A673 (cell line): ENCODE results near the gene VAV2. TPM values are rescaled to one million over a fixed set of nuclear protein-coding genes. Genes with fewer than 3 reads are reported as not detected.
"Not testable (repeated sequence)": the region's sequence is repeated elsewhere in the genome, so short reads cannot be mapped to it uniquely, and the experiment has no call there.

Experiments
- BruUV-seq: library from RNA; stranded (reverse); fragments of 400-500 nt; replicated peaks from 2 replicates; lab custom pipeline; 2021; lab: Mats Ljungman, UMichigan
- CTCF ChIA-PET: fragments of 300-600 bp; sonication (Branson Sonifier 250); formaldehyde crosslinking; loops from one replicate; lab custom pipeline; 2022; ENCODE audit warnings: antibody characterized with exemption; lab: Charles Lee
- POLR2A ChIA-PET: fragments of 300-600 bp; sonication (Branson Sonifier 250); formaldehyde crosslinking; loops from one replicate; lab custom pipeline; 2022; ENCODE audit warnings: antibody characterized with exemption; ENCODE audit not compliant: low non-redundant PET; lab: Charles Lee
- DNase-seq: peaks from one replicate; pipeline ENCODE4 v3.0.0-alpha.2; 2015; ENCODE audit warnings: low spot score
- H3K27ac ChIP-seq: fragments of 200-600 bp; sonication (generic); 2 replicates; pipeline ENCODE4 v1.5.1; 2016; ENCODE audit warnings: mixed run types, low read depth, mild to moderate bottlenecking, mixed read lengths, antibody characterized with exemption, low read length; ENCODE audit not compliant: poor library complexity, severe bottlenecking
- H3K27me3 ChIP-seq: fragments of 200-600 bp; sonication (generic); replicated peaks from 2 replicates; pipeline ENCODE4 v1.6.1; 2017; ENCODE audit warnings: mixed run types, low read depth, mild to moderate bottlenecking, mixed read lengths, antibody characterized with exemption, low read length; ENCODE audit not compliant: insufficient read depth, poor library complexity
- H3K36me3 ChIP-seq: fragments of 200-600 bp; sonication (generic); 2 replicates; pipeline ENCODE4 v1.6.1; 2016; ENCODE audit warnings: mixed run types, mild to moderate bottlenecking, mixed read lengths, antibody characterized with exemption, low read length; ENCODE audit not compliant: insufficient read depth, poor library complexity, severe bottlenecking
- H3K4me1 ChIP-seq: fragments of 200-600 bp; sonication (generic); 2 replicates; pipeline ENCODE4 v1.6.1; 2017; ENCODE audit warnings: mixed run types, mild to moderate bottlenecking, mixed read lengths, antibody characterized with exemption, low read length; ENCODE audit not compliant: insufficient read depth, poor library complexity, severe bottlenecking
- H3K4me3 ChIP-seq: fragments of 200-600 bp; sonication (generic); 2 replicates; pipeline ENCODE4 v1.5.1; 2016; ENCODE audit warnings: low read depth, mixed run types, mild to moderate bottlenecking, mixed read lengths, low read length; ENCODE audit not compliant: poor library complexity, severe bottlenecking
- H3K9me3 ChIP-seq: fragments of 200-600 bp; sonication (generic); 2 replicates; pipeline ENCODE4 v1.6.1; 2016; ENCODE audit warnings: mixed run types, low read depth, mild to moderate bottlenecking, mixed read lengths, antibody characterized with exemption, low read length; ENCODE audit not compliant: poor library complexity, severe bottlenecking
- EZH2 ChIP-seq: fragments of 200-600 bp; sonication (generic); IDR thresholded peaks from 2 replicates; pipeline ENCODE4 v1.6.1; 2017; ENCODE audit warnings: borderline replicate concordance, low read depth, mild to moderate bottlenecking, mixed read lengths, antibody characterized with exemption, low read length; ENCODE audit not compliant: poor library complexity, severe bottlenecking
- intact Hi-C: fragments of 100-400 bp; cut with micrococcal nuclease; formaldehyde crosslinking; loops from one replicate; pipeline ENCODE4 v1.10.0; 2022; ENCODE audit not compliant: unreplicated experiment
- total RNA-seq: library from RNA; stranded (reverse); gene quantifications from 2 replicates; pipeline ENCODE4 v1.2.3, GENCODE V29; 2021
- TF ChIP-seq, protein P1 (sequence below): fragments of 300-800, 200-600 bp; sonication (generic); conservative IDR thresholded peaks from 2 replicates; pipeline ENCODE4 v1.5.1; 2017; ENCODE audit warnings: low read depth, mild to moderate bottlenecking, antibody characterized with exemption, low read length, moderate library complexity, mixed read lengths

VAV2 gene
- total RNA-seq, 1 experiment from 2014 or later = 16.4 TPM

DNA sequence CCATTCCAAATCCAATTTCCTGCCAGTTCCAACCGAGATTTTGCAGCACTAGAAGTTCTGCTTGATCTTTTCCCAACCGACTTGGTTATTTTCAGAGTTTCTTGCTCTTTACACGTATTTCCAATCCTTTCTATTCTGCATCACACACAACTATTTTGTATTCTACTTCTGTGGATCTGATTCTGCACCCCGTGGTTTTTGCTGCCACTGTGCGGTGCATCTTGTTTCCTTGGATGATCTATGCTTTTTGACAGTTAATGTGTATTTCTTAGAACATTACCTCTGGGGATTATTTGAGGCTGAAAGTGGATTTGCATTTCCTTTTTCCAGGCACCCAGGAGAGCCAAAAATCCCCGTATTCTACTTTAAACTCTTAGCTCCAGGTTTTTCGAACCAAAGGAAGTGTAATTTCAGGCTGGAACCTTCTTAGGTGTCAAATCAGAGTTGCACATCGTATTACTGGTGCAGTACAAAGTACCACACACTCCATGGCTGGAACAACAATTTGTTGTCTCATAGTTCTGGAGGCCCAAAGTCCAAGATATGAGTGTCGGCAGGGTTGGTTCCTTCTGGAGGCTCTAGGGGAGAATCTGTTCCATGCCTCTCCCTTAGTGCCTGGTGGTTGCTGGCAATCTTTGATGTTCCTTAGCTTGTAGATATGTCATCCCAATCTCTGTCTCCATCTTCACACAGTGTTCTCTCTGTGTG, 239.2 kb downstream of the VAV2 start:
- H3K27ac ChIP-seq = no peak overlapping the region
- no peak overlapping the region for H3K4me3 ChIP-seq
- no peaks in the 10 kb centered on the region for H3K9me3 ChIP-seq
- DNase-seq = no peak
- ChIA-PET CTCF (interaction anchor here (0.8 kb wide), 1 partner anchor 10 kb away, joined by 3 read pairs; no protein-coding TSS in a partner anchor), POLR2A (no interaction called here)
- no peak for TF ChIP-seq EZH2
- TF ChIP-seq, protein P1, sequence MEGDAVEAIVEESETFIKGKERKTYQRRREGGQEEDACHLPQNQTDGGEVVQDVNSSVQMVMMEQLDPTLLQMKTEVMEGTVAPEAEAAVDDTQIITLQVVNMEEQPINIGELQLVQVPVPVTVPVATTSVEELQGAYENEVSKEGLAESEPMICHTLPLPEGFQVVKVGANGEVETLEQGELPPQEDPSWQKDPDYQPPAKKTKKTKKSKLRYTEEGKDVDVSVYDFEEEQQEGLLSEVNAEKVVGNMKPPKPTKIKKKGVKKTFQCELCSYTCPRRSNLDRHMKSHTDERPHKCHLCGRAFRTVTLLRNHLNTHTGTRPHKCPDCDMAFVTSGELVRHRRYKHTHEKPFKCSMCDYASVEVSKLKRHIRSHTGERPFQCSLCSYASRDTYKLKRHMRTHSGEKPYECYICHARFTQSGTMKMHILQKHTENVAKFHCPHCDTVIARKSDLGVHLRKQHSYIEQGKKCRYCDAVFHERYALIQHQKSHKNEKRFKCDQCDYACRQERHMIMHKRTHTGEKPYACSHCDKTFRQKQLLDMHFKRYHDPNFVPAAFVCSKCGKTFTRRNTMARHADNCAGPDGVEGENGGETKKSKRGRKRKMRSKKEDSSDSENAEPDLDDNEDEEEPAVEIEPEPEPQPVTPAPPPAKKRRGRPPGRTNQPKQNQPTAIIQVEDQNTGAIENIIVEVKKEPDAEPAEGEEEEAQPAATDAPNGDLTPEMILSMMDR = no peak
- intact Hi-C loops = no loop called here
- H3K27me3 ChIP-seq = no peaks in the 10 kb centered on the region
- H3K36me3 ChIP-seq = no peaks in the 10 kb centered on the region
- BruUV-seq = no TSS peak
- H3K4me1 ChIP-seq = no peaks in the 10 kb centered on the region

DNA sequence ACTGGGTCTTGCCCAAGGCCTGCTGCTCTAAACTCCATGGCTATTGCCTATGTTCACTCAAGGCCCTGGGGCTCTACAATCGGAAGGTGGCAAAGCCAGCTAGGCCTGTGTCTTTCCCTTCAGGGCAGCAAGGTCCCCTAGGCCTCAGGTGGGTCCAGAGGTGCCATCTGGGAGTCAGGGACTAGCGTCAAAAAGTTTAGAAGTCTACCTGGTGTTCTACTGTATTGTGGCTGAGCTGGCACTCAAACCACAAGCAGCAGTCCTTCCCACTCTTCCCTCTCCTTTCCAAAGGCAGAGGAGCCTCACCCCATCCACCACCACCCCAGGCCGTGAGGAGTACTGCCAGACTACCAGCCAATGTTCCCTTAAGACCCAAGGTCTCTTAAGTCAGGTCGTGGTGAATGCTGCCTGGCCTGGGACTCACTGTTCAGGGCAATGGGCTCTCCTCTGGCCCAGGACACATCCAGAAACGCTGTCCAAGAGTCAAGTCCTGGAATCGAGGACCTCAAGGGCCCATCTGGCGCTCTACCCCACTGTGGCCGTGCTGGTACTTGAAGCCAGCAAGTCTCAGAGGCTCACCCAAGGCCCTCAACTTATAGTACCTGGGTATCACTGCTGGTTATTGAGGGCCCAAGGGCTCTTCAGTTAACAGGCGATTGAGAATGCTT, 241.0 kb downstream of the VAV2 start:
- ChIA-PET CTCF (no interaction called here), POLR2A (no interaction called here)
- no peaks in the 10 kb centered on the region for H3K36me3 ChIP-seq
- TF ChIP-seq, protein P1 = no peak
- no peak for TF ChIP-seq EZH2
- intact Hi-C loops = no loop called here
- no peaks in the 10 kb centered on the region for H3K9me3 ChIP-seq
- H3K27ac ChIP-seq = no peak overlapping the region
- no peak for DNase-seq
- BruUV-seq = no TSS peak
- H3K27me3 ChIP-seq = peaks cover 9% of the 10 kb centered on the region
- H3K4me3 ChIP-seq = no peak overlapping the region
- H3K4me1 ChIP-seq = no peaks in the 10 kb centered on the region

DNA sequence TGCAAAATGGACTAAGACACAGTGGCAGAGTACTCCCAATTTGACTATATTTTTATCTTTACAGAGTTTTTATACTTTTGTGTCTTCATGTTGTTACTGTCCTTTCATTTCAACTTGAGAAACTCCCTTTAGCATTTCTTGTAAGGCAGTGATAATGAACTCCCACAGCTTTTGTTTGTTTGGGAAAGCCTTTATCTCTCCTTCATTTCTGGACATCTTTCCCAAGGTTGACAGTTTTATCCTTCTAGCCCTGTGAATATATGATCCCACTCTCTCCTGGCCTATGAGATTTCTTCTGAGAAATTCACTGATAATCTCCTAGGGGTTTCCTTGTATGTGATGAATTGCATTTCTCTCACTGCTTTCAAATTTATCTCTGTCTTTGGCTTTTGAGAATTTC, 244.8 kb downstream of the VAV2 start:
- ChIA-PET POLR2A (no interaction called here), CTCF (no interaction called here)
- Histone ChIP-seq H3K9me3 (no peaks in the 10 kb centered on the region), H3K27ac (no peak overlapping the region), H3K36me3 (no peaks in the 10 kb centered on the region), H3K4me3 (no peak overlapping the region), H3K27me3 (peaks cover 14% of the 10 kb centered on the region), H3K4me1 (no peaks in the 10 kb centered on the region)
- TF ChIP-seq EZH2 = no peak
- TF ChIP-seq, protein P1 = no peak
- no TSS peak for BruUV-seq
- intact Hi-C loops = no loop called here
- no peak for DNase-seq

DNA sequence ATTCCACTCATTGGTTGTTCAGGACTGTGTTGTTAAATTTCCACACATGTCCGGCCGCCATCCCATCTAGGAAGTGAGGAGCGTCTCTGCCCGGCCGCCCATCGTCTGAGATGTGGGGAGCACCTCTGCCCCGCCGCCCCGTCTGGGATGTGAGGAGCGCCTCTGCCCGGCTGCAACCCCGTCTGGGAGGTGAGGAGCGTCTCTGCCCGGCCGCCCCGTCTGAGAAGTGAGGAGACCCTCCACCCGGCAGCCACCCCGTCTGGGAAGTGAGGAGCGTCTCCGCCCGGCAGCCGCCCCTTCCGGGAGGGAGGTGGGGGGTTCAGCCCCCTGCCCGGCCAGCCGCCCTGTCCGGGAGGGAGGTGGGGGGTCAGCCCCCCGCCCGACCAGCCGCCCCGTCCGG, 247.6 kb downstream of the VAV2 start:
- H3K9me3 ChIP-seq, POLR2A ChIA-PET, H3K36me3 ChIP-seq, intact Hi-C loops, BruUV-seq, DNase-seq, H3K4me3 ChIP-seq, H3K27ac ChIP-seq, H3K4me1 ChIP-seq, CTCF ChIA-PET: not testable (repeated sequence)
- H3K27me3 ChIP-seq = peaks cover 14% of the 10 kb centered on the region
